IPS-NIHi7 (cell line): ENCODE results near the gene ENPP7.

ENCODE experiments used
- DNase-seq: peaks from one replicate; pipeline ENCODE4 v3.0.0; 2012; ENCODE audit warnings: mixed read lengths; ENCODE audit errors: extremely low spot score

The ENPP7 gene

DNA sequence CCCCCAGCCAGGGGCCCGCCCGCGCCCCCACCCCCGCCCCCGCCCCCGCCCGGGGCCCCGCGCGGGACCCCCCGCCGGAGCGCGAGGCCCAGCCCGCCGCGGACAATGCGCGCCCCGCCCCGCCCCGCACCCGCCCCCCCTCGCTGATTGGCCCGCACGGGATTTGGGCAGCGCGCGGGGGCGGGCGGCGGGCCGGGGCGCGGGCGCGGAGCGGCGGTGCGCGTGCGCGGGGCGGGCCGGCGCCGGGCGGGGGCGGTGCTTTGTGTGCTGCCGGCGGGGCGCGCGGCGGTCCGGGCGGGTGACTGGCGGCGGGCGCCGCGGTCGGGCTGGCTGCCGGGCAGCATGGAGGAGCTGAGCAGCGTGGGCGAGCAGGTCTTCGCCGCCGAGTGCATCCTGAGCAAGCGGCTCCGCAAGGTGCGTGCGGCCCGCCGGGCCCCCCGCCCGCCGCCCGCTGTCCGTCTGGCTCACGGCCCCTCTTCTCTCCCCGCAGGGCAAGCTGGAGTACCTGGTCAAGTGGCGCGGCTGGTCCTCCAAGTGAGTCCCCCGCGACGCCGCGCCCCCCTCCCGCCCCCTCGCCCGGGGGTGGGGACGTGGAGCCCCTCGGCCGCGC lies 47.3 kb downstream of the ENPP7 start, which contains the start of gene CBX2:
Gene CBX2, plus strand, starts transcription at position 255 of the 610 bp plus-strand sequence. Its CDS starts 88 bp downstream, at position 343.
- peak; percentile 95 for DNase-seq

DNA sequence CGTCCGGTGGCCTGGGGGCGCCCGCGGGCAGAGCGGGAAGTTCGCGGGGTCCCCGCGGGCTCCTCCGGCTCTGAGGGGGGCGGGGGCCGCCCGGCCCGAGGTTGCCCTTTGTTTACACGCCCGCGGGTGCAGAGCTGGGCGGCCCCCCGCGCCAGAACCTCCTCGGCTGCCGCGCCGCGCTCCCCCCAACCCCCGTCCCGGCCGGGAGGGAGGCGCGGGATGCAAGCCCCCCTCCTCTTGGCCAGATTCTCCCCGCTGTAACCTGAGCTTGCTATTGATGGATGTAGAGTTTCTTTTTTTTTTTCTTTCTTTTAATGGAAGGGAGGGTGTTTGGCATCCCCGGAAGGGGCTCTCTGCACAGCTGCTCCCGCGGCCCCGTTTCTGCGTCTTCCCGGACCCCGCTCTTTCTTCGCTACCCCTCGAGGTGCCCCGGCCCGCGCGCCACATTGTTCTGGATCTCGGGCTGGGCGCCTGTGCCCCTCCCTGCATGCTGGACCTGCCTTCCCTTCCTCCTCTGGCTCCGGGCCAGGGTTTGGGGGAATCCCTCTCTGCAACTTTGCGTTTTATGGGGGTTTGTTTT lies 47.9 kb downstream of the ENPP7 start:
- no peak for DNase-seq

DNA sequence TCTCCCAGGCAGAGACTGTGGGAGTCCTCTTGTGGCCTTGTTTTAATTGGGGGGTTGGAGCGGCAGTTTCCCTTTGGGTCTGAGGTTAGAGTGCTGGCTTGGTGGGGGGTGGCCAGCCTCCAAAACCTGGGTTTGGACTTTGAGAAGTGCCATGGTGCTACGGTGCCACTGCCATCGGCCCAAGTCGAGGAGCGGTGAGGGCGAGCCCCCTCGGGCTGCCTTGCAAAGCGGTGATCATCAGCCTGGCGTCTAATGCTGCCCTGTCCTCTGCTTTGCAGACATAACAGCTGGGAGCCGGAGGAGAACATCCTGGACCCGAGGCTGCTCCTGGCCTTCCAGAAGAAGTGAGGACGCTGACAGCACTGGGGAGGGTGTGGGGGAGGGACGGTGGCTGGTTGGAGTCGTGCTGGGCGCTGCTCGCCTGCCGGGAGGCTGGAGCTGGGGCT lies 48.4 kb downstream of the ENPP7 start:
- DNase-seq = no peak

DNA sequence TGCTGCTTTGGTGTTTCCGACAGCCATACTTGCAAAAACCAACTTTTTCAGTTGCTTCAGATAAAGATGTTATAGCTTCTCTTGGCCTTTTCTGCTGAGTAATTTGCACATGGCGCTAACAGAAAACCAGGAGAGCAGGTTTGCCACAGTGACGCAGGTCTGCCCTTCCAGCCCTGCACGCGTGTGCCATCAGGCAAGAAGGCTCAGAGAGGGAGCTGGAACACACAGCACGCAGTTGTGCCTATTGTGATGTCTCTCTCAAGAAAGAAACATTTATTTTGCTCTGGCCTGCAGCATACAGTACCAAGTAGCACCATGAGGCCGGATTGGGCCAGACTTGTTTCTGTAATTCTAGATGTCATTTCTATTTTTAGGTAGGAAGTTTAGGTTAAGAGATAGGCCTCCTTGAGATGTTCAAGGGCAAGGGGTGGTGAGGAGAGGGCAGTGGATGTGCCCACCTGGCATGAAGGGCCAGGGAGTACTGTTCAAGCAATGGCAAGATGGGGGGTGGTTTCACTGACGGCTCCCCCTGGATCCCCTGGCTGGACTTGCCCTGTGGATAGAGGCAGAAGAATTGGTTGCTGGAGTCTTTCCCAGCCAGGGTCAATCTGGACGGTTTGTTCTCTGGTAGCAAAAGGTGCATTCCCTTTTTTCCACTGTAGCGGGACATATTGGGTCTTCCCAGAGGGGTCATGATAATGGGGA lies 49.1 kb downstream of the ENPP7 start:
- DNase-seq = no peak

DNA sequence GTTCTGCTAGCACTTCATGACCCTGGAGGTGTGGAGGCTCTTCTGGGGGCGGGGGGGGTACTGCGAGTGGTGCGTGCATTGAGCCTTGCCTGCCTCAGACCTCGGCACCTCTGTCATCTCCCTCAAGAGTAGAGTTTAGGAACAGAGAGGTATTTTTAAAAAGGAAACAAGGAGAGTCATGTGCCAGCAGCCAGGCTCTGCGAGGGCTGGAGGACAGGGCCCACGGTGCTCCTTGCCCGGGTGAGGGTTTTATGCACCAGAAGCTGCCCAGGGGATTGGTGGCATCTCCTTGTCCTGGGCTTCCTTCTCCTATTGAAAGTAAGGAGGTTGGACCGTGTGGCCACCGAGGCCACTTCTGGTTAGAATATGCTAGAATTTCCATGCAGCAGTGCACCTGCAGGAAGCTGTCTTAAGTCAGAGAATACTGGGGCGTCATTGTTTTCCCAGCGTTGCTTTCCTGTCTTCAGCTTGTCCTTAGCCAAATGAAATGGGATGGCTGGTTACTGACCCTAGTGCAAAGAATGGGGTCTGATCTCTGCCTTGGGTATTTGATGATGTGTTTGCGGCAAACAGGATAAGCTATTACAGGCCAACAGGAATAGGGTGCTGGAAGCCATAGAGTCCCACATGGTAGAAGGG lies 50.4 kb downstream of the ENPP7 start:
- no peak for DNase-seq

DNA sequence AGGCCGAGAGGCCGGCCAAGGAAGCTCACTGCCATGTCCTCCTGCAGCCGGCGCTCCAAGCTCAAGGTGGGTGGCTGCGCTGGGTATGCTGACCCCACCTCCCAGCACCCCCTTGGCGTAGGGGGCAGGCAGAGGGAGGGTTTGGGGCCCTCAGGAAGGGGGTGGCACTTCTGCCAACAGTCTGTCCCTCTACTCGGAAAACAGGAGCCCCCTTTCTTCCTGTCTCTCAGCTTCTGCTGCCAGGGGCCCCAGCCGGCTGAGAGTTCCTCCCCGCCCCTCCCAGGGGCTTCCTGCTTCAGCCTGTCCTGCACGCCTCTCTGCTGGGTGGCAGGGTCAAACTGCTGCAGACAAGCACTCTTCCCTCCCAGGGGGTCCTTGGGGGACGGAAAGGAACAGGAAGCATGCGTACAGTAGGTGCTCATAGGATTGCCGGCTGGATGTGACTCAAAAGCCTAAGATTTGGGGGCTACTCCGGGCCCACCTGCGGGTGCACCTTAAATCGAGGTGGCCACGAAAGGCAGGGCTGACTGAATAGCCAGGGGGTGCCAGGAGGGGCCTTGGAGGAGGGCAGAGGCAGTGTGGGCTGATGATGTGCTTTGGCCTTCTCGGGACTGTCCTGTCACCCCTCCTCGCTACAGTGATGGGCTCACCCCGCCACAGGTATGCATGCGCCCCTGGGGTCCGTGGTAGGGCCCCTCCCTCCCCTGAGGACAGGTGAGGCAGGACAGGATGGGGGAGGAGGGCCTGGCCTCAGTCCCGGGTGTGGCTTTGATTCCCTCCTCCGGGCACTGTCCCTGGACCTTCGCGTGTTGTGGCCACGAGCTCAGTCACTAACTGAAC lies 51.2 kb downstream of the ENPP7 start:
- no peak for DNase-seq

DNA sequence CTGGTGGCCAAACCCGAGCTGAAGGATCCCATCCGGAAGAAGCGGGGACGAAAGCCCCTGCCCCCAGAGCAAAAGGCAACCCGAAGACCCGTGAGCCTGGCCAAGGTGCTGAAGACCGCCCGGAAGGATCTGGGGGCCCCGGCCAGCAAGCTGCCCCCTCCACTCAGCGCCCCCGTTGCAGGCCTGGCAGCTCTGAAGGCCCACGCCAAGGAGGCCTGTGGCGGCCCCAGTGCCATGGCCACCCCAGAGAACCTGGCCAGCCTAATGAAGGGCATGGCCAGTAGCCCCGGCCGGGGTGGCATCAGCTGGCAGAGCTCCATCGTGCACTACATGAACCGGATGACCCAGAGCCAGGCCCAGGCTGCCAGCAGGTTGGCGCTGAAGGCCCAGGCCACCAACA lies 53.1 kb downstream of the ENPP7 start:
- DNase-seq = no peak

DNA sequence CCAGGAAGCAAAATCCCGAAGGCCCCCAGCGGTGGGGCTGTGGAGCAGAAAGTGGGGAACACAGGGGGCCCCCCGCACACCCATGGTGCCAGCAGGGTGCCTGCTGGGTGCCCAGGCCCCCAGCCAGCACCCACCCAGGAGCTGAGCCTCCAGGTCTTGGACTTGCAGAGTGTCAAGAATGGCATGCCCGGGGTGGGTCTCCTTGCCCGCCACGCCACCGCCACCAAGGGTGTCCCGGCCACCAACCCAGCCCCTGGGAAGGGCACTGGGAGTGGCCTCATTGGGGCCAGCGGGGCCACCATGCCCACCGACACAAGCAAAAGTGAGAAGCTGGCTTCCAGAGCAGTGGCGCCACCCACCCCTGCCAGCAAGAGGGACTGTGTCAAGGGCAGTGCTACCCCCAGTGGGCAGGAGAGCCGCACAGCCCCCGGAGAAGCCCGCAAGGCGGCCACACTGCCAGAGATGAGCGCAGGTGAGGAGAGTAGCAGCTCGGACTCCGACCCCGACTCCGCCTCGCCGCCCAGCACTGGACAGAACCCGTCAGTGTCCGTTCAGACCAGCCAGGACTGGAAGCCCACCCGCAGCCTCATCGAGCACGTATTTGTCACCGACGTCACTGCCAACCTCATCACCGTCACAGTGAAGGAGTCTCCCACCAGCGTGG lies 53.7 kb downstream of the ENPP7 start:
- no peak for DNase-seq

DNA sequence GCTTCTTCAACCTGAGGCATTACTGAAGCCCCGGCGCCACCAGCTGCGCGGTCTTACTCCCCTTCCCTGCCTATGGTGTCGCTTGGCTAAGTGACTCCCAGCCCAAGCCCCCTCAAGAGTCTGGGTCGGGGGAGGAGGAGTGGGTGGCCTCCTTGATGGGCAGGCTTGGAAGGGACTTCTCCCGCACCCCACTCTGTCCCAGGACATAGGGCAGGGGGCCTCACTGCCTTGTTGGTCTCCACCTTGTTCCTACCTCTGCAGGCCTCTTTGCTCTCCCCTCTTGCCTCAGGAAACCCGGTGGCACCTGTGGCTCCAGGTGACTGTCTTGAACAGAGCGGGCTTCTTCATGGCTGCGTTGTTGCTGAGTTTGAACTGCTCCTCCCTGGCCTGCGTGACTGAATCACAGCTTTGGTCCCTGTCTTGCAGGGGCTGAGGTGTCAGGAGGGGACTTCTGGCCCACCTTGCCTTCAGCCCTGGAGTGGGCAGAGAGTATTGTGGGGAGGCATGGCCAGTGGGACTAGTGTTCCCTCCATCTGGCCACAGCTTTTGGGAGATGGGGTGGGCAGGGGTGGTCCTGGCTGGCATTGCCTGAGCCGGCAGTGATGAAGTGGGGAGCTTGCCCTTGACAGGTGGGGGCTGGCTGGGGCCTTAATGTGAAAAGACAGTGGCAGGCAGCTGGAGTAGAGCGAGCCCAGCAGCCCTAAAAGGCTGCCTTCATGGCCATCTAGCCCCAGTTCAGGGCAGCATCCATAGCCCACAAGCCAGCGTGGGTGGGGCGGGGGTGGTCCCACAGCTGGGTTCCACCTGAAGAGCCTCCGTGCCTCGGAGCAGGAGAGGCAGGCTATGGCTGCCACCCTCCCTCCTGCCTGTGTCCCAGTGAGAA lies 54.5 kb downstream of the ENPP7 start:
- no peak for DNase-seq

DNA sequence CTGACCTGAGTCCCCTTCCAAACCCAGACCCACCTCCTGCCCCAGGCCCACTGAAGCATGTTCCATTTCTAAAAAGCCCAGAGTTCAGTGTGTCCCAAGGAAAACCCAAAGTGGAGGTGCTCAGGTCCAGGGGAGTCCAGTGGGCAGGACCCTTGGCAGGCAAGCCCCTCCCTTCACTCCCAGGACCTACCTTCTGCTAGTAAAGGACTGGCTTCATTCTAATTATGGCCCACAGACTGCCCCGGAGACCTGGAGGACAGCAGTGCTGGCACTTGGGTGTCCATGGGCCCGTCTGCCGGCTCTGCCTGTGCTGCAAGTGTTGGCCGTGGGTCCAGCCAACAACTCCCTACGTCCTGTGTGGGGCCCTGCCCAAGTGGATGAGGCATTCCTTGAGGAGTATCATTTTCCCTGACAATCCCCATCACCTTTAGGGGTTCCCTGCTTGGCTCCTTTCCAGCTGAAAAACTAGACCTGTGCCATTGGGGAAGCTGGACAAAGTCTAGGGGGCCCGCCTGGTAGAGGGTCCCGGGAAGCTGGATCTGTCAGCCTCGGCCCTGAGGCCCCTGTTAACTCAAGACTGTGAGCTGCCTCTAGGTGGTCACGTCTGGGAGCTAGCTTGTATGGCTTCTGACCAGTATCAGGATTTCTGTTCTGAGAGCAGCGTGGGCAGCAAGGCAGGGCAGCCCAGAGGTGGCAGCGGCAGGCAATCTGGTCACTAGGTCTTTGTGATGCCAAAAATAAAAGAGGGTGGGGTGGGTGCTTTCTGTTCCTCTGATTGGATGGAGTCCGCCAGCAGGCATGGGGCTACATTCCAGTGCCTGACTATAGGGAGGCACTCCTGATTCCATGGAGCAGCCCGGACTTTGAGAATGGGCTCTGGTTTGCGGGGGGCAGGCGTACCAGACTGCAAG lies 55.4 kb downstream of the ENPP7 start:
- no peak for DNase-seq

DNA sequence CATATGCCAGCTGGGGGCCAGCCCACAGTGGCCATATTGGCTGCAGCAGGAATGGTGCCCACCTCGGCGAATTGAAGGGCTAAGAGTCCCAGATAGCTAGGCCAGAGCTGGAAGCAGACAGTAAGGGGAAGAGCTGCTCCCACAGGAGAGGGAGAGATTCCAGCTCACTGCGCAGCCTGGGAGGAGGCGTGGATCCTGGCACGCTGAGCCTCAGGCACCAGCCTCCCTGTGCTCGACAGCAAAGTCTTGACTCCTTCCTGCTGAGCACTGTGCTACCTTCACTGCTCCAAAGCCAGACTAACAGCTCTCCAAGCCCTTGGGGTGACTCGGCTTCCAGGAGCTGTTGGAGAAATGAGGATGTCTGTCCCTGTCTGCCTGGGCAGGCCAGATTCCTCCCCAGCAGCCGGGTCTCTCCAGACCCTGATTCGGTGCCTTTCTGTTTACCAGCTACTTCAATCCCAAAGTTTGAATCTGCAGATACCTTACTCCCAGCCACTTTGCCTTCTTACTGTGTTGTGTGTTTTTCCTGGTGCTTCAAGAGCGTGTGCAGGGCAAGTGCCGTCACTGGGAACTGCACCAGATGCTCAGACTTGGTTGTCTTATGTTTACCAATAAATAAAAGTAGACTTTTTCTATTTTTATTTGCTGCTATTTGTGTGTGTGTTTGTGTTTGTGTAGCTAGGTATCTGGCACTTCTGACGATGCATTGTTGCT lies 56.3 kb downstream of the ENPP7 start:
- no peak for DNase-seq

DNA sequence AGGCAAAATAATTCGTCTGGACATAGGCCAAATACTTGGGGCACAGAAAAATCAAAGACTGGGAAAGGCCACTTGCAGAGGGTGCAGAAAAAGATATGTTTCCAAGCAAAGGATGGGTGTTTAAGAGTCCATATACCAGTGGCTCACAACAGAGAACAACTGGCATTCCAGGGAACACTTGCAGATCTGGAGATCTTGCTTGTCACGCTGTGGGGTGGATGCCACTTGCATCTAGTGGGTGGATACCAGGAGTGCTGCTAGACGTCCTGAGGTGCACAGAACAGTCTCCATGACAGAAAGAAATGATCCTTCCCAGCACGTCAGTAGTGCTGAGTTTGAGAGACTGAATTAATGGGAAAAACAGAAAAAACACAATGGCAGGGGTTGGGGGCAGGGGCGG lies 57.7 kb downstream of the ENPP7 start:
- no peak for DNase-seq

DNA sequence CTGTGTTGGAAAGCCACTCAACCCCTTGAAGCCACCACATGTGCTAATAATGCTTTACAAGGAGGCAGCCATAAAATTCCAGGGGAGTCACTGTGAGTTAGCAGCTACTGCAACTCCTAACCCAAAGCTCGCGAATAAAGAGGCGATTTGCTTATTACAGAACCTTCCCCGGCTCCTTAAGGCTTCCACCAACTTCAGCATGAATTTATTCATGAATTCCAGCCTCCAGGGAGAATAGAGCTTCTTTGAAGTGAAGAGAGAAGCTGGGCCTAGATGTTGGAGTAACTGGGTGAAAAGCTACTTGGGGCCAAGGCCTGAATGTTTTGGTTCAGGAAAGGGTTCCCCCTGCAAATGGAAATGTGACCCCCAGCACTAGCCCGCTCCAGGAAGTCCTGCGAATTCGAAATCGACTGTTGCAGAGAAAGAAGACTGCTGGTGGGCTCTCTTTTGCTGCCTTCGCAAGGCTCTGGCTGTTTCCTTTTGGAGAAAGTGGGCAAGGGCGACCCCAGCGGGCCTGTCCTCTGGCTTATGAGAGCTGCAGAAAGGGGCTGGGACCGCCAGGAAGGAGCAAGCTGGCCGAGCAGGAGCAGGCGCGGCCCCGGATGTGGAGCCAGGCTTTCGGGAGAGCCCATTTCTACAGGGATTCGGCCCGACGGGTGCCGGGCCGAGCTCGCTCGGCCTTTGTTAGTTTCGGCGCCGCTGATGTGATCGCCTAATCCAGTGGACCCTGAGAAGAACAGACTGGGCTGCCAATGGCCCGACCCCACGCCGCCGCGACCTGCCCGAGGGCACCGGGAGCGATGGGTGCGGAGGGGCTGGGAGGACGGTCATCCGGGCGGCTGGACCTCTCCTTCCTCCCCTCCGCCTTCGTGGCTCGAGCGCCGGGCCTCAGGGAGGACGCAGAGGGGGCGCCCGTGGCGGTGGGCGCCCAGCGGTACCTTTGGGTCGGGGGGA lies 58.5 kb downstream of the ENPP7 start:
- DNase-seq = peak; percentile 85

DNA sequence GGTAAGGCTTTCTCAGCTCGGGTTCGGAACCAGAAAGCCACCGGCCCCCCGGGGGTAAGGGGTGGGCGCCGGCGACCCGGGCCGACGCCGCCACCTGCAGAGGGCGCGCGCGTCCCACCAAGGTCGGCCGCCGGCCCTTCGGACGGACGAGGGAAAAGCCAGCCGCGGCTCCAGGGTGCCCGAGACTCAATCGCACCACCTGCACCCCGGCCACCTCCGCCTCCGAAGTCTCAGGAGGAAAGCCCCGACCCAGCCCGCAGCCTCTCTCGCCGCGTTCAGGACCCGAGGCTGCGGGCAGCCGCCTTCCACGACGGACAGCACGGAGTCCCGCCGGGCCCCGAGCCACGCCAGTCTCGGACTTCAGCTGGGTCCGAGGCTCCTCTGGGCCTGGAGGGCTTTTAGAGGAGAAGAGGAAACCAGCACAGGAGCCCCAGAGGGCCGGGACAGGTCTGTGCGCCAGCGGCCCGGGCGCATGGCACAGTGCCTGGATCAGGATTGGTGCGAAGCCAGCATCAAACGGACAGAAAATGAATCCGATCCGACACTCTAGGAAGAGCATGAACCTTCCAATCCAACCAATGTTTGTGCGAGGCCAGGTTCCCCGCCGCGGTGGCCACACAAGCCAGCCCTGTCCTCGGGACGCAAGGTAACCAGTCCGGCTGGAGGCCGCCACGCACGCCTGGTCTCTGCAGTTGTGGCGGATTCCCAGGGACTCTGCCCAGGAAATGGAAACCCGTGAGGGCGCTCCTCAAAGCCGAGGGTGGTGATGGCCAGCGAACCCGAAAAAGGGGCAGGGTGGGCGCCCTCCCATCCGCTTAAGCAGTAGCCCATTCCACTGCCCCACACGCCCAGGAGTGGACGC lies 59.4 kb downstream of the ENPP7 start:
- peak; percentile 79 for DNase-seq

DNA sequence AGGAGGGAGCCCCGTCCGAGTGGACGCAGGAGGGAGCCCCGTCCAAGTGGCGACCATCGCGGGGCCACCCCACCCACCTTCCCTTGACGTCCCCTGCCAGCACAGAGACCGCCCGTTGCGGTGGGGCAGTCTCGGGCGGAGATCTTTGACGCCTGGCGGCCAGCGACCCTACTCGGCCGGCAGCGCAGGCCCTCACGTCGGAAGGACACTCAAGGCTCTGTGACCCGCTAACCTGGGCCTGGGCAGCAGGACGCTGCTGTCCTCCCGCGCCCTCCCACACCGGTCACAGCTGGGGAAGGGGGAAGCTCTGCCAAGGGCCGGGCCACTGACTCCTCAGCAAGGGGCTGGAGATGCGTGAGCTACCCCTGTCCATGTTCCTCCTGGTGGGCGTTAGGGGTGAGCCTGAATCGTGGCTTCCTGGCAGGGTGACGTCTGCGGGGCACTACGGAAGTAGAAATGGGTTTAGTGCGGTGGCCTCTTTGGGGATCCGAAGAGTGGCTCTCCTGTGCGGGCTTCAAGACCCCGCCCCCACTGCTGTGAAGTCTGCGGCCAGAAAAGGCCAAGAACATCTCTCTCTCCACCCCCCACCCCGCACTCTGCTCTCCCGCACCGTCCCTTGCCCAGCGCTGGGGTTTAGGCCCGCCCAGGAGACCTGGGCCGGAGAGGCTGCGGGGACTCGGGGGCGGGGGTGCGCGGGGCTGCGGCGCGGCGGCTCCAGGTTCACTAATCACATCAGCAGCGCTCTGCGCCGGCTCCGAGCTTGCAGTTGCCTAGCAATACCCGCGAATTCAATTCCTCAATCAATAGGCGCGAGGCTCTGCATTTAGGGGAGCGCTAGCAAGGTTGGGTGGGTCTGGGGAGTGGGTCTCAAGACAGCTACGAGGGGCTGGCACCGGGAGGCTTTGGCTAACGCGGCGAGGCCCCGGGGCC lies 60.3 kb downstream of the ENPP7 start:
- no peak for DNase-seq
